Measurements from ENCODE around the gene RANGRF.

Gene RANGRF

GRCh38 chr17:8267480-8268147 is 20.9 kb upstream of the RANGRF start:
- TF ChIP-seq, protein P1, sequence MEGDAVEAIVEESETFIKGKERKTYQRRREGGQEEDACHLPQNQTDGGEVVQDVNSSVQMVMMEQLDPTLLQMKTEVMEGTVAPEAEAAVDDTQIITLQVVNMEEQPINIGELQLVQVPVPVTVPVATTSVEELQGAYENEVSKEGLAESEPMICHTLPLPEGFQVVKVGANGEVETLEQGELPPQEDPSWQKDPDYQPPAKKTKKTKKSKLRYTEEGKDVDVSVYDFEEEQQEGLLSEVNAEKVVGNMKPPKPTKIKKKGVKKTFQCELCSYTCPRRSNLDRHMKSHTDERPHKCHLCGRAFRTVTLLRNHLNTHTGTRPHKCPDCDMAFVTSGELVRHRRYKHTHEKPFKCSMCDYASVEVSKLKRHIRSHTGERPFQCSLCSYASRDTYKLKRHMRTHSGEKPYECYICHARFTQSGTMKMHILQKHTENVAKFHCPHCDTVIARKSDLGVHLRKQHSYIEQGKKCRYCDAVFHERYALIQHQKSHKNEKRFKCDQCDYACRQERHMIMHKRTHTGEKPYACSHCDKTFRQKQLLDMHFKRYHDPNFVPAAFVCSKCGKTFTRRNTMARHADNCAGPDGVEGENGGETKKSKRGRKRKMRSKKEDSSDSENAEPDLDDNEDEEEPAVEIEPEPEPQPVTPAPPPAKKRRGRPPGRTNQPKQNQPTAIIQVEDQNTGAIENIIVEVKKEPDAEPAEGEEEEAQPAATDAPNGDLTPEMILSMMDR (IDR thresholded peaks at IDR 0.05) = no peak

- TF ChIP-seq, protein P1 (IDR thresholded peaks at IDR 0.05) = no peak
These were observed 19.7 kb upstream of the RANGRF start for GRCh38 chr17:8268550-8269298.

DNA sequence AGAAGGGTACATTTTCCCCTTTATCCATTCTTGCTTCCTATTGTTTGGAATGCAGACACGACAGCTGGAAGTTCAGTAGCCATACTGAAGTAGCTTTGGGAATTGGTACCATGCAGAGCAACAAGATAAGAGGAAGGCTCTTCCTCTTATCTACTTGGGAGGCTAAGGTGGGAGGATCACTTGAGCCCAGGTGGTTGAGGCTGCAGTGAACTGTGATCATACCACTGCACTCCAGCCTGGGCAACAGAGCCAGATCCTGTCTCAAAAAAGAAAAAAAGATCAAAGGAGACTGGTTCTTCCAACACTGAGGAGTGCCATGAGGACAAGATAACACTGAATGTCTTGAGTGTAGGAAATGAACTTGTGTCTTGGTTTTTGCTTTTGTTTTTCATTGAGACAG is 16.0 kb upstream of the RANGRF start:
- TF ChIP-seq, protein P1 (IDR thresholded peaks at IDR 0.05) = no peak

- TF ChIP-seq, protein P1 (IDR thresholded peaks at IDR 0.05) = no peak
These were observed 14.5 kb upstream of the RANGRF start for GRCh38 chr17:8273884-8274444.

- TF ChIP-seq, protein P1 (IDR thresholded peaks at IDR 0.05) = no peak
These were observed 13.7 kb upstream of the RANGRF start for GRCh38 chr17:8274816-8275215.

GRCh38 chr17:8275421-8276290 is 12.8 kb upstream of the RANGRF start:
- TF ChIP-seq, protein P1 (IDR thresholded peaks at IDR 0.05) = no peak

GRCh38 chr17:8277317-8277716 is 11.2 kb upstream of the RANGRF start:
- TF ChIP-seq, protein P1 (IDR thresholded peaks at IDR 0.05) = no peak

All from LNCAP (cell line).